ENCODE data around the gene PRR29.

The PRR29 gene

DNA sequence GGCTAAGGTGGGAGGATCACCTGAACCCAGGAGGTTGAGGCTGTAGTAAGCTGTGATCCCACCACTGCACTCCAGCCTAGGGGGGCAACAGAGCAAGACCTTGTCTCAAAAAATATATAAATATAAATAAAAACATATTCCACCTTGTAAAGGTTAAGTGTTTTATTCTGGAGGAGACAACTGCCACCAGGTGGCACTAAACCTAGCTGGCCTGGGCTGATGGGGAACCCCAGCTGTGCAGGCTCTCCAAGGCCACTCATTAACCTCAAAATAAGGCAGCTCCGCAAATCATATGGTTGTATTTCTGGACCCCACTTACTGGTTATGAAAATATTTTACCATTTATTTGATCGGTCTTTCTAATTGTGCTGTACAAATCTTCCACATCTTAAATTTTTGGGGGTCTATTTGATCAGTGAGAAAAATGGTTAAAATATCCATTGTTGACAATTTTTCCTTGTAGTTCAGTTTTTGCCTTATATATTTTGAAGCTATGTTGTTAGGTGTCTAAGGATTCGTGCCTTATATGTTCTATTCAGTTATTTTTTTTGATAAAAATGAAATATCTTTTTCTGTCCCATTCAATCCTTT lies 30.8 kb downstream of the PRR29 start:
- in situ Hi-C loops (cut with MboI; ENCODE audit: low pct_unique_long_range_greater_than_20kb, low sequenced_read_pairs): loop anchor here (25.0 kb wide), 1 partner anchor 108 kb away; the partner anchor contains the start of gene ERN1
- peak; percentile 70 for DNase-seq

DNA sequence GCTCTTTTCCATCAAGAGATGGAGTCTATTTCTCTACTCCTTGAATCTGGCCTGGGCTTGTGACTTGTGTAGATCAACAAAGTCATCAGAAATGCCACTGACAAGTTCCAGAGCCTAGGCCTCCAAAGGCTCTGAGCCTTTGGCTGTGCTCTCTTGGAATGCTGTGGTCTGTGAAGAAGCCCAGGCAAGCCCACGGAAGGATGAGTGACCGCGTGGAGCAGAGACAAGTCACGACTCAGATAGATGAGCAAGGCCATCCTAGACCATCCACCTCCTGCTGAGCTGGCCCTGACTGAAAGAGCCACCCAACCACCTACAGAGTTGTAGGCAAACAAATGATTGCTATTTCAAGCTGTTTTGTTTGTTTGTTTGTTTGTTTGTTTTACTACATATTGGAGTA lies 33.9 kb downstream of the PRR29 start:
- no peak for DNase-seq
- in situ Hi-C loops (cut with MboI; ENCODE audit: low pct_unique_long_range_greater_than_20kb, low sequenced_read_pairs): loop anchor here (25.0 kb wide), 1 partner anchor 105 kb away; the partner anchor contains the start of gene ERN1

DNA sequence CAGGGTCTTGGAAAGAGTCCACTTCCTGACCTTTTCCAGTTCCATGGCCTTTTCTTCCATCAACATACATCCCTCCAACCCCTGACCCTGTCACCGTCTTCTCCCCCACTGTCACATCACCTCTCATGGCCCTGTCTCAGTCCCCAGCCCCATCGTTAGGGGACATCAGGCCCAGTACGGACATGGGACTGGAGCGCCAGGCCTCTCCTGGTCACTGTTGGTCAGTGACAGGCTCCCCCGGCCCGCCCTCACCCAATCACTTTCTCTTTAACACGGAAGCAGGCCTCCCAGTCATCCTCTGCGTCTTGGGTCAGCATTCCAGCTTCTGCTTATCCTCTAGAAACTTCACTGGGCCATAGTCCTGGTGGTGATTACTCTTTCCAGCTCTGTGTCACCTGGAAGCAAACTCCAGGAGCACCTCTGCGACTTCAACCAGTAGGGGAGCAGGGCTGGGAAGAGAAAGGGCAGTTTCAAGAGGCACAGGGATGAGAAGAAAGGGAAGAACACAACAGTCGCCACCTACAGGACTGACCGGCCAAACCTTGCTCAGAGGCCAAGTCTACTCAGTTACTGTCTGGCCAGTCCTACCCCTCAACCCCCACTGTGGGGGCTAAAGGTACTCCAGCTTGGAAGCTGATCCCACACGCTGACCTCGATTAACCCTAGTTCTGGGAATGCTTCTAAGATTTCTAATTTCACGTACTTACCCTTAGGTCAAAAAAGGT lies 38.2 kb downstream of the PRR29 start:
- DNase-seq: no peak
- in situ Hi-C loops (cut with MboI; ENCODE audit: low pct_unique_long_range_greater_than_20kb, low sequenced_read_pairs): loop anchor here (25.0 kb wide), 1 partner anchor 101 kb away; the partner anchor contains the start of gene ERN1

DNA sequence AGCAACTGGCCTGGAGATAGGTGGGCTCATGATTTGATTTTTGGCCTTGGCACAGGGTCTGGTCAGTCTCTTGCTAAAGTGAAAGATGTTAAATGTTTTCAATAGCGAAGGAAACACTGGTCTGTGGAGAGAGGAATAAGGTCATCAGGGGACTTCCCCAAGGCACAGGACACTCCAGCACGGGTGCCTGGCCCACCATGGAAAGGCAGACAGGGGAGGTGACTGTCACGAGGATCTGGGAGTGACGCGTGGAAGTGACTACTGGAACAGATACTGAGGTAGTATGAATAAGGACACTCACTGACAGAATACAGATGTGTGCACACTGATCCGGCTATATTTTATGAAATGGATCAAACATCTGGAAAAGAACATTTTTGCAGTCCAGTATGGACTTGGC lies 39.0 kb downstream of the PRR29 start:
- in situ Hi-C loops (cut with MboI; ENCODE audit: low pct_unique_long_range_greater_than_20kb, low sequenced_read_pairs): loop anchor here (25.0 kb wide), 1 partner anchor 100 kb away; the partner anchor contains the start of gene ERN1
- no peak for DNase-seq

DNA sequence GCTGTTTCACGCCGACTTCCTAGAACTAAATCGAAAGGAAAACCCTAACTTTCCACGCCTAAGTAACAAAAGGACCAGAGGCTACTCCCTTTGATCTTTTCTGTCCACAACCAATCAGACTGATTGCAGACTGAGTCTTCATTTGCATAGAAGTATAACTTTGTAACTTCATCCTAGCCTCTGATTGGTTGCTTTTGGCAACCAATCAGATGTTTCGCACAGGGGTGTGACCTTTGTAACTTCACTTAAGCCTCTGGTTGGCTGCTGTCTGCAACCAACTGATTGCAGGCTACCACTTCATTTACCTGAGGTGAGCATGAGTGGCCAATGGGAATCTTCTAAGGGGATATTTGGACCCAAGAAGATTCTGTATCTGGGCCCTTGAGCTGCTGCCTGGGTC lies 39.7 kb downstream of the PRR29 start:
- no peak for DNase-seq
- in situ Hi-C loops (cut with MboI; ENCODE audit: low pct_unique_long_range_greater_than_20kb, low sequenced_read_pairs): loop anchor here (25.0 kb wide), 1 partner anchor 99 kb away; the partner anchor contains the start of gene ERN1

DNA sequence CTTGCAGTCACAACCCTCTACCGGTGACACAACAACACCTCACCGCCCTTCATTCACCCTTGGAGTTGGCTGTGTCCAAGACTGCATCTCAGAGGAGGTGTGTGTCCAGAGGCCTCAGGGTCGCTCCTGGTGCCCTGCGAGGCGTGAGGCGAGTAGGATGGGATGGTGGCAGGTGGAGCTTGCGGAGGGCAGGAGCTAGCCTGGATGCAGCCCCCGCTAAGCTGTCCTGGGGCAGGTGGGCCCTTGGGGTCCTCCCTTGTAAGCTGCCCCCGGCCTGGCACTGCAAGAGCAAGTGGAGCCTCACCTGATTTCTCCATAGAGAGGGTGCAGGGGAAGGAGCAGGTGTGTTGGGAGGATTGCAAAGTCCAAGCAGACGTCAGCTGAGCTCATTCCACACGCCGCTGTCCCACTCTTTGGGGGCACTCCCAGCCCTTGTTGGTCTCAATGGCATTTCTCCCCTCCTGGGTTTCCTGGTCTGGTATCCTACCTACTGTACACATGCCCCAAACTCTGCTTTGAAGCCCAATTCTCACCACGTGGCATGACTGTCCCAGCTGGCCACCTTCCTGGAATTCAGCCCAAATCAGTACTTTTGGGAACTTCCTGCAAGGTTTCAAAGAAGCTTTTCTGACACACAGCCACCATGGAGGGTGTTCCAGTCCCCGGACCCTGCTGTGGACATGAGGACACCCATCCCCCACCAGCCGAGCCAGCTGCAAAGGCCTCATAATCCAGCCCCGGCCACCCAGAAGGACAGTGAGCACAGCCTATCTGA lies 40.4 kb downstream of the PRR29 start:
- in situ Hi-C loops (cut with MboI; ENCODE audit: low pct_unique_long_range_greater_than_20kb, low sequenced_read_pairs): loop anchor here (25.0 kb wide), 1 partner anchor 99 kb away; the partner anchor contains the start of gene ERN1
- DNase-seq: no peak

DNA sequence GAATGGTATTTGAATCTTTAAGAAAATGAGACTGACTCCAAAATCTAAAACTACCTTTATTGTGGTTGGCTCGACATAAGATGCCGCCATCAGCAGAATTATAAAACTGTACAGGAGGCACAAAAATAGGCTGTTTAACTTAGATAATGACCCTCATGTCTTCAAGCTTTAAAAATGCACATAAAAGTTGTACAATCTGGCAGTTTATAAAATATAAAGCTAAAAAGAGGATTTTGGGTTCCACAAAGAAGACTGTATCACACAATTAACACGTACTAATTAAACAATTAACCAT lies 40.9 kb downstream of the PRR29 start:
- in situ Hi-C loops (cut with MboI; ENCODE audit: low pct_unique_long_range_greater_than_20kb, low sequenced_read_pairs): loop anchor here (25.0 kb wide), 1 partner anchor 98 kb away; the partner anchor contains the start of gene ERN1
- DNase-seq: no peak

DNA sequence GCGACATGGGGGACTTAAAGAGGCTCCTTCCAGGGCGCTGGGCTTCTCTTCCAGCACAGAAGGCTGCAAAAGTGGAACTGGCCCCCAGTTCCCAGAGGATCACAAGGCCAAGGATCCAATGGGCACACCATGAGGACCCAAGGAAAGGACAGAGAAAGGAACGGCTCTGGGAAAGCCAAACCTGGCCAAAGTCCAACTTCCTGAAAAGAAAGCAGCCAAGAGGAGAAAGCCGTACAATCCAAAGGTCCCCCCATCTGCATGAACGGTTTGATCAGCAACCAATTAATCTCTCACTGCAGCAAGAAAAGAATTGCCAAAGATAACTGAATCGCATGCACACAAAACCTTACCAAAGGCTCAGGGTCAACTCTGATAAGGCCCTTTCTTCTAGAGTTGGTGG lies 42.1 kb downstream of the PRR29 start:
- in situ Hi-C loops (cut with MboI; ENCODE audit: low pct_unique_long_range_greater_than_20kb, low sequenced_read_pairs): loop anchor here (25.0 kb wide), 1 partner anchor 97 kb away; the partner anchor contains the start of gene ERN1
- no peak for DNase-seq

DNA sequence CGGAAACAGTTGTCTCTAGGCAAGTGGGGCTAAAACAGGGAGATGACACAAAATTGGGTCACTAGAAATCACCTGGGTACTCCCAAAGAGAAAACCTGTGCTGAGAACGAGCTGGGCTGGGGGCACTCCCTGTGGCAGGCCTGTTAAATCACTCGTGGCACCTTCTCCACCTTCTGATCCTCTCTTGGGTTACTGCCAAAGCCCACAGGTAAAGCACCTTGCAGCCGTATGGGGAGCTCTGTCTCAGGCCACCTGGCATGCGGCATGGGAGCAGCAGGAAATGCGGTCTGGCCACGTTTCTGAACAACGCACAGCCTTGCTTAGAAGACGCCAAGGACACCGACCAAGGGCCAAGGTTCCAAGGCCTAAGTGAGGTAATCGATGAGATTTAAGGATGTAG lies 43.8 kb downstream of the PRR29 start:
- in situ Hi-C loops (cut with MboI; ENCODE audit: low pct_unique_long_range_greater_than_20kb, low sequenced_read_pairs): loop anchor here (25.0 kb wide), 1 partner anchor 95 kb away; the partner anchor contains the start of gene ERN1

DNA sequence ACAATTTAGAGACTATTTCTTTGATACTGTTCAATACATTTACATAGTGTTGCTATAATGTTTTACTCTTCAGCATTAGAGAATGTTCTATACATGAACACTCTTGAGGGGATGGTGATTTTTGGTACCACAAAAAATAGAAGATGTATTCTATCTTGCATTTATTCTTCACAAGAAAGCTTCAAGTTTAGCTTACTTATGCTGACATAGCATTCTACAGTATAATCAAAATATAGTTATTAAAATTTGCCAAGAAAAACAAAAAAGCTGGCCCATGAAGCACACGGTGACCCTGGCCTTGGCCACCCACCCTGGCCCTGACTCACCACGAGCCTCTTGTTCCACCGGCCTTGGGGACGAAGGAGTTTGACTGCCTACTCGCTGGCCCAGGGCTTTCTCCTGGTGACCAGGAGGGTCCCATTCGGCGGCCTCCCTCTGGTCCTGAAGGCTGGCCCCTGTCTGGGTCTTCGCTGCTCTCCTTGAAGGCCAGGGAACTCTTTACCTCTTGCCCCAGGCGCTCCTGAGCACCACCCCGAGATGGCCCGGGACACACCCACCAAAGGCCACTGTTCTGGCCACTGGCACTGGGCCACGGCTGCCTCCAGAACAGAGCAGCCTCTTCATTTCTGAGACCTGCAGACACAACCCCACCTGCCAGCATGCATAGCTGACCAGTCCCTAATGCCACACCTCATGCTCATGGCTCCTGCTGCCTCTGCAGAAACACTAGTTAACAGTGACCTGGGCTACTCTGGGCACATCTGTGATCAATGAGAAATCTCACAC lies 44.7 kb downstream of the PRR29 start:
- no peak for DNase-seq
- in situ Hi-C loops (cut with MboI; ENCODE audit: low pct_unique_long_range_greater_than_20kb, low sequenced_read_pairs): loop anchor here (25.0 kb wide), 1 partner anchor 94 kb away; the partner anchor contains the start of gene ERN1

More for the DNA sequence above, 43.8 kb downstream of the PRR29 start:
- no peak for DNase-seq

DNA sequence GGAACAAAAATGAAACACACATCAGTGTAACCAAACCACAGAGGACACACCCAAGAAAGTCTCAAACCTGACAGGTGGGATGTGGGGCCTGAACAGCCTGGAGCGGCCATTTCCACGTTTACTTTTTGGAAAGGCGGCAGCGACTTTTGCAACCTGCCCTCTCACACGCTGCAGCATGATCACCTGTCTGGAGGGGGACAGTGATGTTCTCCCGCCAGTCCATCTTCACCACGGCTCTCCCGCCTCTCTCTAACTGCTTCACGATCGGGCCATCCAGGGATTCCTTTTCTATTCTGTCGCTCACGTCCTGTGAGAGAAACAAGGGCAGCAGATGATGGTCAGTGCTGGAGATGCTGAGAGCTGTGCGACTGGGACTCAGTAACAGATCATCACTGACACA lies 47.0 kb downstream of the PRR29 start:
- in situ Hi-C loops (cut with MboI; ENCODE audit: low pct_unique_long_range_greater_than_20kb, low sequenced_read_pairs): loop anchor here (25.0 kb wide), 1 partner anchor 92 kb away; the partner anchor contains the start of gene ERN1
- DNase-seq: no peak

DNA sequence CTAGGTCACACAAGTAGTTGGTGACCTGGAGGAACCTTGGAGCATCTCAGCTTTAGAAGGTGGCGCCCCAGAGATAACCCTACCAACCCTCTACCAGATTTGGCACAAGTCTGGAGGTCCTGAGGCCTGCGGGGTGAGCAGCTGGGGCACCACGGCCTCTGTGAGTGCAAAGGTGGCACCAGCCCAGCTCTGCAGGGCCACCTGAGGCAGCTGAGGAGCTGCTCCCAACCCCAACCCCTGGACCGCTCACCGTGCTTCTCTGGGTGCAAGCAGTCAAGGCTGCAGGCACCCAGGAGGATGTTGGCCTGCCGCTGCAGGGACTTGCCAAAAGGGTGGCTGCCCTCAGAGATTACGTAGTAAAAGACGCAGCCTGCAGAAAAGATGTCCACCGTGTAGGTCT lies 50.7 kb downstream of the PRR29 start:
- in situ Hi-C loops (cut with MboI; ENCODE audit: low pct_unique_long_range_greater_than_20kb, low sequenced_read_pairs): loop anchor here (25.0 kb wide), 1 partner anchor 88 kb away; the partner anchor contains the start of gene ERN1
- no peak for DNase-seq

DNA sequence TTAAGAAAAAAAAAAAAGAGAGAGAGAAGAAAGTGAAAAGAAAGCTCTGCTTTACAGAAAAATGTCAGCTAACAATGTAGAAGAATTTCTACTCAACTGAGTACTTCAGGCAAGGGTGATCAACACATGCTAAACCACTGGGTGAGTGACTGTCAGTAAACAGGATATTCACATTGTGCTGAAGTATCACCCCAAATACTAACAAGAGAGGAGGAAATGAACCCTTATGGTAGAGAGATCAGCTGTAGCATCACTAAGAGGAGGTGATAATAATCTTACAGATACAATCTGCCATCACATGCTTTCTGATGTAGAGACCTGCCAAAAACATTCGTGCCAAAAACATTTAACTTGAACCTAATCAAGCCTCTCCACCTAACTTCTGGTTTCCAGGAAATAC lies 53.0 kb downstream of the PRR29 start:
- no peak for DNase-seq
- in situ Hi-C loops (cut with MboI; ENCODE audit: low pct_unique_long_range_greater_than_20kb, low sequenced_read_pairs): no loop called here

DNA sequence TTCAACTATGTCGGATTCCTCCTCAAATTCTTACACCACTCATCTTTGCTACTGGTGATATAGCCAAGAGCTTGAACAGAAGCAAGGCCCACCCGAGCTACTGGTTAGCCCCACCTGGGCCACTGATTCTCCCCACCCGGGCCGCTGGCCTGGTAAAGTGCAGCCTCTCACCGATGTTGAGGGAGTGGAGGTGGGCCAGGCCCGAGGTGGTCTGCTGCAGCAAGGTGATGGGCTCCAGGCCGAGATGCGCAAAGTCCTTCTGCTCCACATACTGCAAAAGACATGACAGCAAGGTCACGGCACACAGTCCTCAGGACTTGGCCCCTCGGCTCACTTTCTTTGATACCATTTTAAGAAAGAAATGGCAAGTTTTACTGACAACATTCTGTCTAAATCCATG lies 55.0 kb downstream of the PRR29 start:
- no peak for DNase-seq
- in situ Hi-C loops (cut with MboI; ENCODE audit: low pct_unique_long_range_greater_than_20kb, low sequenced_read_pairs): no loop called here
